ENCODE measurements around the gene METTL25. TPM values are rescaled to one million over a fixed set of nuclear protein-coding genes. Genes with fewer than 3 reads are reported as not detected.

METTL25 gene
- total RNA-seq, 1 experiment from 2014 or later = 3.5 TPM

- in situ Hi-C loops (cut with HindIII; ENCODE audit: low pct_unique_long_range_greater_than_20kb, low sequenced_read_pairs) (no loop called here), intact Hi-C loops (cut with micrococcal nuclease; ENCODE audit: unreplicated experiment) (no loop called here)
- no TSS peak for BruUV-seq (replicated peaks)
- ATAC-seq (no peak), DNase-seq (ENCODE audit: low read depth, low spot score) (no peak)
- H3K4me3 ChIP-seq (ENCODE audit: low read depth in 2 of 2, low read length in 2 of 2) = no peak overlapping the region
- TF ChIP-seq POLR2AphosphoS5 (IDR thresholded peaks at IDR 0.05; ENCODE audit: low read depth, low read length) (no peak), SIN3A (IDR thresholded peaks at IDR 0.05; ENCODE audit: borderline replicate concordance, insufficient read depth, low read depth, low read length) (no peak), TCF7L2 (IDR thresholded peaks at IDR 0.05; ENCODE audit: low read depth, low read length) (no peak), REST (IDR thresholded peaks at IDR 0.05; ENCODE audit: insufficient read depth in 1 of 2, low read depth in 2 of 2, low read length in 1 of 2) (no peak)
- TF ChIP-seq, protein P1, sequence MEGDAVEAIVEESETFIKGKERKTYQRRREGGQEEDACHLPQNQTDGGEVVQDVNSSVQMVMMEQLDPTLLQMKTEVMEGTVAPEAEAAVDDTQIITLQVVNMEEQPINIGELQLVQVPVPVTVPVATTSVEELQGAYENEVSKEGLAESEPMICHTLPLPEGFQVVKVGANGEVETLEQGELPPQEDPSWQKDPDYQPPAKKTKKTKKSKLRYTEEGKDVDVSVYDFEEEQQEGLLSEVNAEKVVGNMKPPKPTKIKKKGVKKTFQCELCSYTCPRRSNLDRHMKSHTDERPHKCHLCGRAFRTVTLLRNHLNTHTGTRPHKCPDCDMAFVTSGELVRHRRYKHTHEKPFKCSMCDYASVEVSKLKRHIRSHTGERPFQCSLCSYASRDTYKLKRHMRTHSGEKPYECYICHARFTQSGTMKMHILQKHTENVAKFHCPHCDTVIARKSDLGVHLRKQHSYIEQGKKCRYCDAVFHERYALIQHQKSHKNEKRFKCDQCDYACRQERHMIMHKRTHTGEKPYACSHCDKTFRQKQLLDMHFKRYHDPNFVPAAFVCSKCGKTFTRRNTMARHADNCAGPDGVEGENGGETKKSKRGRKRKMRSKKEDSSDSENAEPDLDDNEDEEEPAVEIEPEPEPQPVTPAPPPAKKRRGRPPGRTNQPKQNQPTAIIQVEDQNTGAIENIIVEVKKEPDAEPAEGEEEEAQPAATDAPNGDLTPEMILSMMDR (IDR thresholded peaks at IDR 0.05) = no peak
- H3K36me3 ChIP-seq (ENCODE audit: control insufficient read depth, insufficient read depth, low read length) = no peaks in the 10 kb centered on the region
- CTCF ChIA-PET = no interaction called here
- no peaks in the 10 kb centered on the region for H3K4me1 ChIP-seq (ENCODE audit: control insufficient read depth, insufficient read depth, low read length)
- no peak overlapping the region for H3K27ac ChIP-seq (ENCODE audit: low read length)
- no peaks in the 10 kb centered on the region for H3K9me3 ChIP-seq (ENCODE audit: control insufficient read depth, insufficient read depth, low read depth, low read length)
- POLR2A ChIA-PET = no interaction called here
- no peaks in the 10 kb centered on the region for H3K27me3 ChIP-seq (ENCODE audit: control insufficient read depth, insufficient read depth, low read length)
These were observed 90.7 kb downstream of the METTL25 start for GRCh38 chr12:82448911-82449578.

- no peaks in the 10 kb centered on the region for H3K4me1 ChIP-seq (ENCODE audit: control insufficient read depth, insufficient read depth, low read length)
- BruUV-seq (replicated peaks) = no TSS peak
- H3K4me3 ChIP-seq (ENCODE audit: low read depth in 2 of 2, low read length in 2 of 2) = no peak overlapping the region
- intact Hi-C loops (cut with micrococcal nuclease; ENCODE audit: unreplicated experiment) (no loop called here), in situ Hi-C loops (cut with HindIII; ENCODE audit: low pct_unique_long_range_greater_than_20kb, low sequenced_read_pairs) (no loop called here)
- TF ChIP-seq, protein P1 (IDR thresholded peaks at IDR 0.05) = no peak
- no peak for TF ChIP-seq REST (IDR thresholded peaks at IDR 0.05; ENCODE audit: insufficient read depth in 1 of 2, low read depth in 2 of 2, low read length in 1 of 2)
- no peak for TF ChIP-seq POLR2AphosphoS5 (IDR thresholded peaks at IDR 0.05; ENCODE audit: low read depth, low read length)
- no peak for TF ChIP-seq SIN3A (IDR thresholded peaks at IDR 0.05; ENCODE audit: borderline replicate concordance, insufficient read depth, low read depth, low read length)
- no peak for TF ChIP-seq TCF7L2 (IDR thresholded peaks at IDR 0.05; ENCODE audit: low read depth, low read length)
- H3K36me3 ChIP-seq (ENCODE audit: control insufficient read depth, insufficient read depth, low read length) = no peaks in the 10 kb centered on the region
- H3K27ac ChIP-seq (ENCODE audit: low read length) = no peak overlapping the region
- no peak for DNase-seq (ENCODE audit: low read depth, low spot score)
- CTCF ChIA-PET = no interaction called here
- H3K9me3 ChIP-seq (ENCODE audit: control insufficient read depth, insufficient read depth, low read depth, low read length) = no peaks in the 10 kb centered on the region
- no peaks in the 10 kb centered on the region for H3K27me3 ChIP-seq (ENCODE audit: control insufficient read depth, insufficient read depth, low read length)
- POLR2A ChIA-PET = no interaction called here
- ATAC-seq = no peak
These were observed 98.3 kb downstream of the METTL25 start for GRCh38 chr12:82456633-82457032.
